ENCODE measurements around the gene OSBPL3.

OSBPL3 gene

GRCh38 chr7:24864214-24864817 lies 115.7 kb downstream of the OSBPL3 start:
- Histone ChIP-seq H3K9ac (ENCODE audit: low read depth, low read length) (no peak overlapping the region), H3K36me3 (ENCODE audit: control insufficient read depth, insufficient read depth, low read length) (no peaks in the 10 kb centered on the region)

DNA sequence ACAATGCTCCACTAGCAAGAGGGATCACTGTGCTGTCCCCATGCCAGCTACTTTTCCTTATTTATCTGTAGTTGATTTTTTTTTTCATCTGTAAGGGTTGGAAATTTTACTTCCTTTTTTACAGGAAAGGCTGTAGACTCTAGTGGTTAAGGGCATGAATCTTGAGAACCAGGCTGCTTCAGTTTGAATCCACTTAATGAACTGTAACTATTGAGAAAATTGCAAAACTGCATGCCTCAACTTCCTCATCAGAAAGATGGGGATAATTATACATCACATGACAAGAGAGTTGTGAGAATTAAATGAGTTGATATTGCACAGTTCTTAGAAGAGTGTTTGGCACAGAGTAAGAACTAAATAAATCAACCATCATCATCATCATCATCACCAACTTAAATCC lies 116.4 kb downstream of the OSBPL3 start:
- Histone ChIP-seq H3K9ac (ENCODE audit: low read depth, low read length) (no peak overlapping the region), H3K36me3 (ENCODE audit: control insufficient read depth, insufficient read depth, low read length) (no peaks in the 10 kb centered on the region), H3K4me3 (ENCODE audit: low read depth, low read length) (no peak overlapping the region), H3K9me3 (ENCODE audit: control insufficient read depth, insufficient read depth, low read length) (no peaks in the 10 kb centered on the region), H3K4me1 (ENCODE audit: control insufficient read depth, insufficient read depth, low read length) (no peaks in the 10 kb centered on the region), H3K27me3 (ENCODE audit: control insufficient read depth, insufficient read depth, low read length) (no peaks in the 10 kb centered on the region)

More at GRCh38 chr7:24864214-24864817, 115.7 kb downstream of the OSBPL3 start:
- H3K27me3 ChIP-seq (ENCODE audit: control insufficient read depth, insufficient read depth, low read length): no peaks in the 10 kb centered on the region
- no peaks in the 10 kb centered on the region for H3K9me3 ChIP-seq (ENCODE audit: control insufficient read depth, insufficient read depth, low read length)
- no peak overlapping the region for H3K4me3 ChIP-seq (ENCODE audit: low read depth, low read length)
- H3K4me1 ChIP-seq (ENCODE audit: control insufficient read depth, insufficient read depth, low read length): no peaks in the 10 kb centered on the region

- H3K9me3 ChIP-seq (ENCODE audit: control insufficient read depth, insufficient read depth, low read length): no peaks in the 10 kb centered on the region
- H3K4me1 ChIP-seq (ENCODE audit: control insufficient read depth, insufficient read depth, low read length): no peaks in the 10 kb centered on the region
- no peaks in the 10 kb centered on the region for H3K27me3 ChIP-seq (ENCODE audit: control insufficient read depth, insufficient read depth, low read length)
- H3K9ac ChIP-seq (ENCODE audit: low read depth, low read length): no peak overlapping the region
- H3K4me3 ChIP-seq (ENCODE audit: low read depth, low read length): no peak overlapping the region
- no peaks in the 10 kb centered on the region for H3K36me3 ChIP-seq (ENCODE audit: control insufficient read depth, insufficient read depth, low read length)
Measured at GRCh38 chr7:24862461-24862860, 117.5 kb downstream of the OSBPL3 start.

- H3K9ac ChIP-seq (ENCODE audit: low read depth, low read length): no peak overlapping the region
- H3K4me1 ChIP-seq (ENCODE audit: control insufficient read depth, insufficient read depth, low read length): no peaks in the 10 kb centered on the region
- no peaks in the 10 kb centered on the region for H3K27me3 ChIP-seq (ENCODE audit: control insufficient read depth, insufficient read depth, low read length)
- no peaks in the 10 kb centered on the region for H3K9me3 ChIP-seq (ENCODE audit: control insufficient read depth, insufficient read depth, low read length)
- H3K4me3 ChIP-seq (ENCODE audit: low read depth, low read length): no peak overlapping the region
- H3K36me3 ChIP-seq (ENCODE audit: control insufficient read depth, insufficient read depth, low read length): no peaks in the 10 kb centered on the region
Measured at GRCh38 chr7:24861336-24861735, 118.6 kb downstream of the OSBPL3 start.

- Histone ChIP-seq H3K27me3 (ENCODE audit: control insufficient read depth, insufficient read depth, low read length) (no peaks in the 10 kb centered on the region), H3K9me3 (ENCODE audit: control insufficient read depth, insufficient read depth, low read length) (no peaks in the 10 kb centered on the region), H3K9ac (ENCODE audit: low read depth, low read length) (no peak overlapping the region), H3K36me3 (ENCODE audit: control insufficient read depth, insufficient read depth, low read length) (no peaks in the 10 kb centered on the region), H3K4me3 (ENCODE audit: low read depth, low read length) (no peak overlapping the region), H3K4me1 (ENCODE audit: control insufficient read depth, insufficient read depth, low read length) (no peaks in the 10 kb centered on the region)
Measured at GRCh38 chr7:24860611-24861010, 119.4 kb downstream of the OSBPL3 start.

GRCh38 chr7:24858108-24858977 lies 121.6 kb downstream of the OSBPL3 start:
- Histone ChIP-seq H3K27me3 (ENCODE audit: control insufficient read depth, insufficient read depth, low read length) (no peaks in the 10 kb centered on the region), H3K9me3 (ENCODE audit: control insufficient read depth, insufficient read depth, low read length) (no peaks in the 10 kb centered on the region), H3K9ac (ENCODE audit: low read depth, low read length) (no peak overlapping the region), H3K4me1 (ENCODE audit: control insufficient read depth, insufficient read depth, low read length) (peaks cover 3% of the 10 kb centered on the region), H3K36me3 (ENCODE audit: control insufficient read depth, insufficient read depth, low read length) (no peaks in the 10 kb centered on the region), H3K4me3 (ENCODE audit: low read depth, low read length) (no peak overlapping the region)

DNA sequence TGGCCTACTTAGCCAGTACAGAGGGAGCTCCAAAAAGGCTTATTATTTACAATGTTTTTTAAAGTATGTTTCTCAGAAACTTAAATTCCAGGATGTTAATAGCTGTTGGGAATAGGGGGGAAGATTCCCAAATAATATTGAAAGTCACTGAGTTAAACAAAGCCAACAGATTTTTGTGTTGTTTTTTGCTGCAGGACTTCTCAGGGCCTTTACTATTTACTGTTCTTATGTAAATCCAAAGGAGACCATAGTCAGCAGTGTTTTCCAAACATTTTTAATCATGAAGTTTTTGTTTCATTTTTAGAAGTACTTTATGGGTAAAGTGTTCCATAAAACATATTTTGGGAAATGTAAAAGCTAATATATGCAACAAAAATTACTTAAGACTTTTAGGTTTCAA lies 122.4 kb downstream of the OSBPL3 start:
- no peaks in the 10 kb centered on the region for H3K36me3 ChIP-seq (ENCODE audit: control insufficient read depth, insufficient read depth, low read length)
- no peaks in the 10 kb centered on the region for H3K9me3 ChIP-seq (ENCODE audit: control insufficient read depth, insufficient read depth, low read length)
- H3K4me3 ChIP-seq (ENCODE audit: low read depth, low read length): no peak overlapping the region
- no peak overlapping the region for H3K9ac ChIP-seq (ENCODE audit: low read depth, low read length)
- H3K27me3 ChIP-seq (ENCODE audit: control insufficient read depth, insufficient read depth, low read length): no peaks in the 10 kb centered on the region
- peaks cover 3% of the 10 kb centered on the region for H3K4me1 ChIP-seq (ENCODE audit: control insufficient read depth, insufficient read depth, low read length)

DNA sequence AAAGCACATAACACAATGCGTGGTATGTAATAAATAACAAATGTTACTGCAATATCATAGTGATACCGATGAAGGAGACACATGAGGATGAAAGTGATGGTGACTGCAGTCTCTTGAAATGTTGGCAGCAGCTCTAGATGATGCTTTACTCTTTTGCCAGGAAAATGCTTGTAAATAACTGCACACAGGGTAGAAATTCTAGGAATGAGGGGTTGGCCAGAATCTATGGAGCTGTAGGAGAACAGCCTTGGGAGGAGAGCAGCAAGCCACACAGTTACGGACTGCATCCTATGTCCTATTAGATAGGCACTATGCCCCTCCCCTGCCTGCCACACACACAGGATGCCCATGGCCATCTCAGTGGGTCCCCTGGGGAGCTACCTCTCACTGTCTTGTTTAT lies 125.1 kb downstream of the OSBPL3 start:
- H3K4me1 ChIP-seq (ENCODE audit: control insufficient read depth, insufficient read depth, low read length): peaks cover 9% of the 10 kb centered on the region
- no peak overlapping the region for H3K4me3 ChIP-seq (ENCODE audit: low read depth, low read length)
- H3K9me3 ChIP-seq (ENCODE audit: control insufficient read depth, insufficient read depth, low read length): no peaks in the 10 kb centered on the region
- no peaks in the 10 kb centered on the region for H3K27me3 ChIP-seq (ENCODE audit: control insufficient read depth, insufficient read depth, low read length)
- no peak overlapping the region for H3K9ac ChIP-seq (ENCODE audit: low read depth, low read length)
- no peaks in the 10 kb centered on the region for H3K36me3 ChIP-seq (ENCODE audit: control insufficient read depth, insufficient read depth, low read length)

DNA sequence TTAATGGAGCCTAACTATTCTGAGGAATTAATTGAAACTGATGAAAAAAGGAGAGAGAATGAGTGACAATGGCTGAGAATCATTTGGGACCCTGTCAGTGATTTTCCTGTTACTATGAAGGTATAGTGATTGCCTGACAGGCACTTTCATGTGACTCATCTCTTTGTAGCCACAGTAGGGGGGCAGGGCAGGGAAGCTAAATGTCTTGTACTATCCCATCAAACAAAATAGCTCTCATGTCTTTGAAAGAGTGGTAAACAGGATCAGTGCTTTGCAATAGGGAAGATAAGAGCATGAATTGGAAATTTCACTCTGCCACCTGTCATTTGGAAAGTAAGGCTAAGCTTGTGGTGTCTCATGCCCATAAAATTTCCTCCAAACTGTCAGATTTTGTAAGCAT lies 128.2 kb downstream of the OSBPL3 start:
- no peaks in the 10 kb centered on the region for H3K27me3 ChIP-seq (ENCODE audit: control insufficient read depth, insufficient read depth, low read length)
- peaks cover 9% of the 10 kb centered on the region for H3K4me1 ChIP-seq (ENCODE audit: control insufficient read depth, insufficient read depth, low read length)
- no peaks in the 10 kb centered on the region for H3K36me3 ChIP-seq (ENCODE audit: control insufficient read depth, insufficient read depth, low read length)
- no peak overlapping the region for H3K9ac ChIP-seq (ENCODE audit: low read depth, low read length)
- H3K9me3 ChIP-seq (ENCODE audit: control insufficient read depth, insufficient read depth, low read length): no peaks in the 10 kb centered on the region
- no peak overlapping the region for H3K4me3 ChIP-seq (ENCODE audit: low read depth, low read length)

DNA sequence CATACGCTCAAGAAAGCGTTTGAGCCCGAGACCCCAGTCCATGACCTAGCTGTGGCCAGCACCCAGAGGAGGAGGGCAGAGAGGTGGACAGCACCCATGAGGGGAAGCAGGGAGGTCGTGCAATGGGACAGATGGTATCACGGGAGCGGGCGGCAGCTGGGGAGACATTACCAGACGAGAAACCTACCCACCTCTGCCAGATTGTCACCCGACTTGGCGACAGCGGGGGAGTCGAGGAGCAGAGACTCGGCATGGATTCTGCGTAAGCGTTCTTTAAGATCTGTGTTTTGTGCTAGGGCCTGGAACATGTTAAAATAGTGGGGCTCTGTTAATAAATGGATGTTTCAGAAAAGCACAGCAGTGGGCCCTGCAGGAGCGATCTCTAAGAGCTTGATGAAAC lies 131.1 kb downstream of the OSBPL3 start:
- Histone ChIP-seq H3K9me3 (ENCODE audit: control insufficient read depth, insufficient read depth, low read length) (no peaks in the 10 kb centered on the region), H3K9ac (ENCODE audit: low read depth, low read length) (no peak overlapping the region), H3K4me3 (ENCODE audit: low read depth, low read length) (no peak overlapping the region), H3K36me3 (ENCODE audit: control insufficient read depth, insufficient read depth, low read length) (no peaks in the 10 kb centered on the region), H3K27me3 (ENCODE audit: control insufficient read depth, insufficient read depth, low read length) (no peaks in the 10 kb centered on the region), H3K4me1 (ENCODE audit: control insufficient read depth, insufficient read depth, low read length) (peaks cover 6% of the 10 kb centered on the region)

DNA sequence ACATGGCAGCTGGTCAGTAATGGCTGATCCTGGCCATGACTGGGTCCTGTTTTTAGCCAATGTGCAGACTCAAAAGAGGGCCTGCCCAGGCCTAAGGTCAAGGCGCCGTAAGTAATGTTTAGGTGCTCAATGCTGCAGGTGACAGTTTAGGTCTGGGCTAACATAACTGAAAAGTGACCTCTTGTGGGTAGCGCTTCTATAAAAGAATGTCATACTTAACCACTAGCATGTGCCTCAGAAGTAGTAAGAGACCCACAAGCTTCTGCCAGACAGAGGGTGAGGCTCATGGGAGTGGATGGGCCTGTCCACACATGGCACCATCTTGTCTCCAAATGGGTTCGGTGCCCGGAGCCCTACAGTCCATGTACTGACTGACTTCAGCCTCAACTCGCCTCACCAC lies 132.2 kb downstream of the OSBPL3 start:
- Histone ChIP-seq H3K9me3 (ENCODE audit: control insufficient read depth, insufficient read depth, low read length) (no peaks in the 10 kb centered on the region), H3K36me3 (ENCODE audit: control insufficient read depth, insufficient read depth, low read length) (no peaks in the 10 kb centered on the region), H3K4me3 (ENCODE audit: low read depth, low read length) (no peak overlapping the region), H3K4me1 (ENCODE audit: control insufficient read depth, insufficient read depth, low read length) (peaks cover 6% of the 10 kb centered on the region), H3K27me3 (ENCODE audit: control insufficient read depth, insufficient read depth, low read length) (no peaks in the 10 kb centered on the region), H3K9ac (ENCODE audit: low read depth, low read length) (no peak overlapping the region)

GRCh38 chr7:24843821-24844434 lies 136.1 kb downstream of the OSBPL3 start:
- no peaks in the 10 kb centered on the region for H3K27me3 ChIP-seq (ENCODE audit: control insufficient read depth, insufficient read depth, low read length)
- H3K36me3 ChIP-seq (ENCODE audit: control insufficient read depth, insufficient read depth, low read length): no peaks in the 10 kb centered on the region
- no peaks in the 10 kb centered on the region for H3K9me3 ChIP-seq (ENCODE audit: control insufficient read depth, insufficient read depth, low read length)
- no peaks in the 10 kb centered on the region for H3K4me1 ChIP-seq (ENCODE audit: control insufficient read depth, insufficient read depth, low read length)
- no peak overlapping the region for H3K4me3 ChIP-seq (ENCODE audit: low read depth, low read length)
- H3K9ac ChIP-seq (ENCODE audit: low read depth, low read length): no peak overlapping the region
